CMK (cell line): ENCODE measurements around the gene HK1.
A peak's percentile ranks its signal among the peaks of the same experiment; 100 is the strongest.
"Not testable (repeated sequence)": the region's sequence is repeated elsewhere in the genome, so short reads cannot be mapped to it uniquely, and the experiment has no call there.

Experiments
- DNase-seq: peaks from one replicate; pipeline ENCODE4 v3.0.0-alpha.2; 2010; ENCODE audit warnings: low read depth

Gene HK1

GRCh38 chr10:69311309-69311708 is 33.0 kb downstream of the HK1 start:
- DNase-seq = no peak

DNA sequence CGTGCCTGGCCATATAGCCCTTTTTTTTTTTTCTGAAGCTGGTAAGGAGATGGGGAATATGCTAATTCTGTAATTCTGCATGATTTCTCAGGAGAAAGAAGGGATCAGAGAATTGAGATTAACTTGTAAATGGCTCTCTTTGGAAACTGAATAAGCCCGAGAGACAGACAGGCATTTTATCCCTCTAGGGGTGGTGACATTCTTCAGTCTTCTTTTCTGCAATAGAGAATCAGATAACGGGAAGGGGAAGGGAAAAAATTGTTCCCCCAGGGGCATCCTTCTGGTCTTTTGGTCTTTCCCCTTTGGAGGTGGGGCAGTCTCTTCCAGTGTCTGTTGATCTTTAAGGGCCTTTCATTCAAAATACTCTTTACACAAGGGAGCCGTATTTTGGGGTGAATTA is 34.2 kb downstream of the HK1 start:
- DNase-seq = no peak

DNA sequence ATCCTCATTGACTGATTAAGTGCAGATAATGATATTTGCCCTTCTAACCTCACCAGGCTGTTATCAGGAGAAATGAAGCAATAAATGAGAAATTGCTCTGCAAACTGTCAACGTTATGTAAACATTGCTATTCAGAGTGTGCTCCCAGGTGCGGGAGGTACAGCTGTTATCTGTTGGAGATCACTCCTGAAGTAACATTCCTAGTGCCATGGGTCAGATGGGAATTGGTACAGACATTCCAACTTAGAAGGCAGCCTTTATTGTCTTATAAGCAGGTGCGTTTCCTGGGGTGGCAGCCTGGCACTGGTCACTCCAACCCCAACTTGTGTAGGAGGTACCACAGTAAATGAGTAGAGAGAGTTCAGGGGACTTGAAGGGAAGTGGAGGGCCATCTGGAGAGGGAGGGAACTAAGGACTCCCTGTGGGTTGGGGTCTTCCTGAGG is 36.8 kb downstream of the HK1 start:
- DNase-seq = no peak

- peak; percentile 78 for DNase-seq
These were observed 37.5 kb downstream of the HK1 start for GRCh38 chr10:69315610-69316312.

DNA sequence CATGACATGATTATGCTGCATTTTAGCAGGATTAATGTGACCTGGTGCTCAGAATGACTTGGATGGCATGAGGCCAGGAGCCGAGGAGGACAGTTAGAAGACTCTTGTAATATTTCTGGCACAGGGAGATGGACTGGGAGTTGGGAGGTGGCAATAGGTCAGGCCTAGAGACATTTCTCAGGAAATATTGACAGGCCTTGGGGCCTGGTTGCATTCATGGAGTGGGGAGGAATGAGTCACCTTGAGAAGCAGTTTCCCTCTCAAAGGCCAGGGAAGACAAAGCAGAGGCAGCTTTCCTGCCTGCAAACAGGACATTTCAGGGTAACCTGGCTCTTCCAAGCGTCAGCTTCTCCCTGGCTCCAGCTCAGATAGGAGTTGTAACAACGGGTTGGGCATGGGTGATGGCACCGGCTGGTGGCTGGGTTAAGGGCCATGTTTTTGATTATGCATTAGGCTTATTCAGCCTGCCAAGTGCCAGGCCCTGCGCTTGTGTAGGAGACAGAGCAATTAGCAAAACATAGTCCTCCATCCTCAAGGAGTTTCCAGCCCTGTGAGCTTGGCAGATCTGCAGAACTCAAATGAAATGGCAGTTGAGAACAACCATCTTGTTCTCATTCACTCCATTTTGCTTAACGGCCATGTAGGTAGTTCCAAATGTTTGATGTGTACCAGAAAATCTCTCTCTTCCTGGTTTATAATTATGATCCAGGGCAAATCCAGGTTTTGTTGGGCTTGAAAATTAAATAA is 38.2 kb downstream of the HK1 start:
- DNase-seq = no peak

- peak; percentile 81 for DNase-seq
These were observed 38.9 kb downstream of the HK1 start for GRCh38 chr10:69317175-69317604.

- no peak for DNase-seq
These were observed 39.4 kb downstream of the HK1 start for GRCh38 chr10:69317626-69318105.

GRCh38 chr10:69318106-69318866 is 40.0 kb downstream of the HK1 start:
- peak; percentile 64 for DNase-seq

DNA sequence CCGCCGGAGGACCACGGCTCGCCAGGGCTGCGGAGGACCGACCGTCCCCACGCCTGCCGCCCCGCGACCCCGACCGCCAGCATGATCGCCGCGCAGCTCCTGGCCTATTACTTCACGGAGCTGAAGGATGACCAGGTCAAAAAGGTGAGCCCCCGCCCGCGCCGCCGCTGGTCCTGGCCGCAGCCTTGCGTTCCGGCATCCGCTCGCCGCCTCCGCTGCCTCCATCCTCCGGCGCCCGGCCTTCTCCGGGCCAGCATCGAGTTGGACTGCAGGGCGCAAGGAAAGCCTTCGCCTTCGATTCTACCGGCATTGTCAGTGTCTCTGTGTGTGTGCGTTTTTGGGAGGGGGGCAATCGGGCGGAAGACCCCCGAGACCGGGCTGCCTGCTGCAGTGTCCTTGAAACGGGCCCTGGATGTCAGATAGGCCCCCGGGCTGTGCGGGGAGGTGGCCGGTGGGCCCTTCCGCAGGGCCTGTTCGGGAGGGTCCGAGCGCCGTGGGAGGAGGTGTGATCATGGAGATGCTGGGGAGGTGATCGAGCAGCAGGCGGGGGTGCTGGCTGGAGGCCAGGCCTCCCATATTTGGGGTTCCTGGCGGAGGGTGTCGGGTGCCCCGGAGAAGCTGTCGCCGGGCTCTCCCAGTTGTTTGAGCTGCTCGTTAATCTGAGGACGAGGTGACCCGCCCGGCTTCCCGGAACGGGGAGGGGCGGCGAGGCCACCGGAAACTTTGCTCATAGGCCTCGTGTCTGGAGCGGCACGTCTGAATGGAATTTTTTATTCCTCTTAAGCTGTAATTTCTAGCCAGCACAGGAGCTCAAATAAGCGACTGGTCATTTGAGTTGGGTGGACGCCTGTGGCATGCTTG is 40.8 kb downstream of the HK1 start:
- DNase-seq = no peak

GRCh38 chr10:69319841-69320316 is 41.6 kb downstream of the HK1 start:
- DNase-seq = no peak

GRCh38 chr10:69320521-69320920 is 42.2 kb downstream of the HK1 start:
- DNase-seq = no peak

DNA sequence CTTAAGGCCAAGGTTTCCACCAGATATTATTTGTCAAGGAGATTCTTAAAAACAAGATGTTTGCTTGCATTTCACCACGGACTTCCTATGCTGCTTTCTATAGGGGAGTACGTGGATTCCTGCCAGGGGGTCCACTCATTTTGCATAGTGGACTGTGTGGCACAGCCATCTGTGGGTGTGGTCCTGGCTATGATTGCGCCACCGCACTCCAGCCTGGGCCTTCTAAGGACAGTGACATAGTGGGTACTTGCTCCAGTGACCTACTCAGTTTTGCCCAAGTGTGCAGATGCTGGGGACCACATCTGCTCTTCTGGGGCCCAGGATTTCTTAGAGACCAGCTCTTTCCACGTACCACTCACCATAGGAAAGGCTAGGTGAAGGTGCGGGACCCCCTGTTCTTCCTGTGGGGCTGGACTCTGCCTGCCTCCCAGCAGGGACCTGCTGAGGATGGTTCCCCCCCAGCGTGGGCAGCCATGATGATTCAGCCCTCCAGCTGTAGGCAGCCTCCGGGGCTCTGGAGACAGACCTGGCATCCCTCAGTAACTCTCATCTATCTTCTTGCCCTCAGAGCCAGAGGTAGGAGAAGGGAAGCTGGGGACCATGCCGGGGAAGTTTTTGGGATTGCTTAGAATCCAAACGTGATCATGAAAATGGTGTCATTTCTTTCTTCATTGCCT is 42.9 kb downstream of the HK1 start:
- DNase-seq = no peak

GRCh38 chr10:69321865-69322264 is 43.6 kb downstream of the HK1 start:
- DNase-seq = no peak

DNA sequence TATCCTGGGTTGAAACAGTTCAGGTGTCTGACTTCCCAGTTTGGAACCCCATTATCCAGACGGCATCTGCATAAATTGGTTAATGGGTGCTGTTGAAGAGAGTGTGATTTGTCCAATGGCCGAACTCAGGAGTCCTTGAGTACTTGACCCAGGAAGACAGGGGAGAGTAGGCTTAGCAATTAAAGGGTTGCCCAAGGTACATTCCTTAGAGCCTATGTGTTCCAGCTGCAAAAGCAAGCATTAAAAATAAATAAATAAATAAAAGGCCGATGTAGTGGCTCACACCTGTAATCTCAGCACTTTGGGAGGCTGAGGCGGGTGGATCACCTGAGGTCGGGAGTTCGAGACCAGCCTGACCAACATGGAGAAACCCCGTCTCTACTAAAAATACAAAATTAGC is 44.0 kb downstream of the HK1 start:
- not testable (repeated sequence) for DNase-seq

DNA sequence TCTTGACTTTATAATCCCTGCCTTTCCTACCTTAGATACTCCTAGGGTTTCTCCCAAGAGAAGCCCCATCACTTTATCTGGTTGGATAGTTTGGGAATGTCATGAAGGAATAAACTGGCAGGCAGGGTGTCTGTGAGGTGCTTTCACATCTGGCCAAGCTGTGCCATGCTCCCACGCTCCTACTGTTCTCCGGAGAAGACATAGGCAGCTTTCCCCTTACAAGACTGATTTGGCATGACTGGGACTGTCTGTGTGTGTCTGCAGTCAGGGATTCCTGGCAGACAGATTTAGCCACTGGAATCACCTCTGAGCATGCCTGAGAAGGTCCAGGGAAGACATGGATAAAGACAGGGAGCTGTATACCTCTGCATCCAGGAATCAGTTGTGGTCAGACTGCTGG is 45.3 kb downstream of the HK1 start:
- no peak for DNase-seq

- no peak for DNase-seq
These were observed 46.3 kb downstream of the HK1 start for GRCh38 chr10:69324583-69324982.

DNA sequence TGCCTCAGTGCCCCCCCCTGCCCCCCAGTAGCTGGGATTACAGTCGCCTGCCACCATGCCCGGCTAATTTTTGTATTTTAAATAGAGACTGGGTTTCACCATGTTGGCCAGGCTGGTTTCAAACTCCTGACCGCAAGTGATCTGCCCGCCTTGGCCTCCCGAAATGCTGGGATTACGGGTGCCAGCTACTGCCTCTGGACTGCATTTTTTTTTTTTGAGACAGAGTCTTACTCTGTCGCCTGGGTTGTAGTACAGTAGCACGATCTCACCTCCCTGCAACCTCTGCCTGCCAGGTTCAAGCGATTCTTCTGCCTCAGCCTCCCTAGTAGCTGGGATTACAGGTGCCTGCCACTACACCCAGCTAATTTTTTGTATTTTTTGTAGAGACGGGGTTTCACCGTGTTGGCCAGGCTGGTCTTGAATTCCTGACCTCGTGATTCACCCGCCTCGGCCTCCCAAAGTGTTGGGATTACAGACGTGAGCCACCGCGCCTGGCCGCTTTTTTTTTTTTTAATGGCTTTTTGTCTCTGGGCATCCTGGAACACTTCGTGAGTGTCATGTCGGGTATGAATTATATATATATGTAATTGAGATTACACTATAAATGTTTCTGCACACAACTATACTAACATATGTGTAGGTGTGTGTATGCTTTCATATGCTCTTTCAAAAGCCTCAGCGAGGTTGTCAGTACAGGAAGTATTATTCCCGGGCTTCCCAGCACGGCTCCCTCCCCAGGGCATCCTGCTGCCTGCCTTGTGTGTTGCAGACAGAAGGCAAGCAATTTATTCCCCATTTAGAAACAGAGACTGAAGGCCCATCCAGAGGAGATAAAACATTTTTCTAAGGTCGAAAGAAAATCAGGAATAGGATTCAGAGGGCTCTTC is 47.6 kb downstream of the HK1 start:
- not testable (repeated sequence) for DNase-seq

DNA sequence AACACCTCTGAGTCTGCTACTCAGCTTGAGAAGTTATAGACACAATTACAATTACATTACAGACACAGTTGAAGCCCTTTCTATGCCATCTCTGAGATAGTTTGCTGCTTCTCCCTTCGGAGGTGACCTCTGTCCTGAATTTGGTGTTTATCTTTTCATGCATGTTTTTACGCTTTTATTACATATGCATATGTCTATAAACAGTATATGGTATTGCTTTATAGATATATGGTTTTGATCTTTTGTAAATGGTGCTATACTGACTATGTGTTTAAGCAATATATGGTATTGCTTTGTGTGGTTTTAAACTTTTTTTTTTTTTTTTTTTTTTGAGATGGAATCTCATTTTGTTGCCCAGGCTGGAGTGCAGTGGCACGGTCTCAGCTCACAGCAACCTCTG is 48.4 kb downstream of the HK1 start:
- DNase-seq = no peak

GRCh38 chr10:69327463-69328379 is 49.4 kb downstream of the HK1 start:
- DNase-seq = no peak
